ENCODE data around the gene CCDC88B.
"Not testable (repeated sequence)": the region's sequence is repeated elsewhere in the genome, so short reads cannot be mapped to it uniquely, and the experiment has no call there.

The CCDC88B gene

DNA sequence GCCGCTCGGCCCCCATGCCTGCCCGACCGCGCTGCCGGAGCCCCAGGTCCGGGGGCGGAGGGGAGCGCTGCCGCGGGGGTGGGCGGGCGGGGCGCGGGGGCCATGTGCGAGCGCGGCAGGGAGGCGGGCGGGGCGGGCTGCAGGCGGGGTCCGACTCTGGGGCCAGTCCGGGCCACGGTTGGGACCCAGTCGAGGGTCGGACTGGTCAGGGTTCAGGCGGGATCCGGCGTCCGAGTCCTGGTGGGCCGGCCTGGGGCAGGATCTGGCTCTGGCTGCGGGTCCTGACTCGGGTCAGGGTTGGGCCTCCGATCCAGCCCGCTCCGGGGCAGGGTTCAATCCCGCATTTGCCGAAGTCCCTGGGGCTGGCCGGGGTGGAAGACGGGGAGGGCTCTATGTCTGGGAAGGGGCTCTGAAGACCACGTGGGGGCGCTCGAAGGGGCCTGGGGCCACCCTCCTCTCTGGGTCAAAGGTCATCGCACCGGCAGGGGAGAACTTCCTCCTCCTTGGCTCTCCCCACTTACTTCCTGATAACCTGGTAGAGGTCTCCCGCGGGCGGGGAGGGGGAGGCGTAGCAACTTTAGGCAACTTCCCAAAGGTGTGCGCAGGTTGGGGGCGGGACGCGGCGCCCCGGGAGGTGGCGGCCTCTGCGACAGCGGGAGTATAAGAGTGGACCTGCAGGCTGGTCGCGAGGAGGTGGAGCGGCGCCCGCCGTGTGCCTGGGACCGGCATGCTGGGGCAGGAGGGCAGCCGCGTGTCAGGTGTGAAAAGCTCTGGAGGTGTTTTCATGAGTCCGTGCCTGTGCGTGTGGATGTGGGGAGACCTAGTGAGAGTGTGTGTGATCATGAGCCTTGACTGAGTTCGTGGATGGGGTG is 34.1 kb upstream of the CCDC88B start:
- no peak for TF ChIP-seq SUZ12 (IDR thresholded peaks at IDR 0.05; ENCODE audit: extremely low read depth, insufficient read depth, insufficient read length)
- no peak for TF ChIP-seq ZNF274 (IDR thresholded peaks at IDR 0.05; ENCODE audit: low read depth, low read length)
- TF ChIP-seq YY1 (IDR thresholded peaks at IDR 0.05; ENCODE audit: insufficient read depth, insufficient read length) = no peak
- Histone ChIP-seq H3K9ac (ENCODE audit: insufficient read length, low read depth) (peak overlapping the region; percentile 97), H3K4me1 (ENCODE audit: insufficient read depth, insufficient read length) (peaks cover 15% of the 10 kb centered on the region), H3K4me3 (ENCODE audit: insufficient read length, low read depth) (peak overlapping the region; percentile 82), H3K36me3 (ENCODE audit: insufficient read depth, insufficient read length, low read length) (peaks cover 13% of the 10 kb centered on the region), H3K27me3 (ENCODE audit: insufficient read depth, insufficient read length) (peaks cover 8% of the 10 kb centered on the region), H3K9me3 (ENCODE audit: insufficient read depth, low read length) (no peaks in the 10 kb centered on the region)
- peak; percentile 58 for DNase-seq (ENCODE audit: low read depth, low spot score)

DNA sequence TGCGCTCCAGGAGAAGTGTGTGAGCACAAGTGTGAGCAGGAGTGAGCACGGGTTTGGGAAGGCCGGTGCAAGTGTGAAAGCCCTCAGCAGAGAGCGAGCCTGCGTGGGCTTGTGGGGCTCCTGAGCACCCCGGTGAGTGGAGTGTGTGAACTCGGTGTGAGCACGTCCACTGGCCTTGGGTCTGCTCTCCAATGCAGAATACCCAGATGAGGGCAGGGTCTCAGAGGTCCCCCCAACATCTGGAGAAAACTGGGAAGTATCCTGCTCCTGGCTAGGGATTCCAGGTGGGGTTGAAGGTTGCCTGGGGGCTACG is 33.5 kb upstream of the CCDC88B start:
- peaks cover 5% of the 10 kb centered on the region for H3K27me3 ChIP-seq (ENCODE audit: insufficient read depth, insufficient read length)
- peaks cover 18% of the 10 kb centered on the region for H3K36me3 ChIP-seq (ENCODE audit: insufficient read depth, insufficient read length, low read length)
- H3K4me3 ChIP-seq (ENCODE audit: insufficient read length, low read depth) = peak overlapping the region; percentile 82
- H3K9ac ChIP-seq (ENCODE audit: insufficient read length, low read depth) = peak overlapping the region; percentile 97
- no peak for TF ChIP-seq YY1 (IDR thresholded peaks at IDR 0.05; ENCODE audit: insufficient read depth, insufficient read length)
- no peak for TF ChIP-seq ZNF274 (IDR thresholded peaks at IDR 0.05; ENCODE audit: low read depth, low read length)
- no peak for TF ChIP-seq SUZ12 (IDR thresholded peaks at IDR 0.05; ENCODE audit: extremely low read depth, insufficient read depth, insufficient read length)
- no peaks in the 10 kb centered on the region for H3K9me3 ChIP-seq (ENCODE audit: insufficient read depth, low read length)
- no peak for DNase-seq (ENCODE audit: low read depth, low spot score)
- H3K4me1 ChIP-seq (ENCODE audit: insufficient read depth, insufficient read length) = peaks cover 15% of the 10 kb centered on the region

DNA sequence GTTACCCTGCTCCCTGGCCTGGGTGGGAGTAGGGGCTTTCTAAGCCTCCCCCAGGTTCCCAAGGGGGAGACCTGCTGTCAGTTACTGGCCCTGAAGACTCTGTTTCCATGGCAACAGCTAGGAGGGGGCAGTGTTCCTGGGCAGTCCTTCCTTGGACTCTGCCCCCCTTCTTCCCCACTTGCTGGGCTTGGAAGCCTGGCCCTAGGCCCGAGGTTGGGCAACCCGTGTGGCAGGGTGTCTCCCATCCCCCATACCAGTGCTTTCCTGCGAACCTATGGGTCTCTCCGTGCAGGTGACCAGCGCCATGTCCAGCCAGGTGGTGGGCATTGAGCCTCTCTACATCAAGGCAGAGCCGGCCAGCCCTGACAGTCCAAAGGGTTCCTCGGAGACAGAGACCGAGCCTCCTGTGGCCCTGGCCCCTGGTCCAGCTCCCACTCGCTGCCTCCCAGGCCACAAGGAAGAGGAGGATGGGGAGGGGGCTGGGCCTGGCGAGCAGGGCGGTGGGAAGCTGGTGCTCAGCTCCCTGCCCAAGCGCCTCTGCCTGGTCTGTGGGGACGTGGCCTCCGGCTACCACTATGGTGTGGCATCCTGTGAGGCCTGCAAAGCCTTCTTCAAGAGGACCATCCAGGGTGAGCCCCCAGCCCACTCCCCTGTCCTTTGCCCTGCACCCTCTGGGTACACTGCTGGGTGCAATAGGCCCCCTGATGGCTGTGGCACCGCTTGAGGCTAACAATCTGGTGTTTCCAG is 33.0 kb upstream of the CCDC88B start:
- Histone ChIP-seq H3K9me3 (ENCODE audit: insufficient read depth, low read length) (no peaks in the 10 kb centered on the region), H3K4me3 (ENCODE audit: insufficient read length, low read depth) (peak overlapping the region; percentile 82), H3K36me3 (ENCODE audit: insufficient read depth, insufficient read length, low read length) (peaks cover 18% of the 10 kb centered on the region), H3K27me3 (ENCODE audit: insufficient read depth, insufficient read length) (peaks cover under 1% of the 10 kb centered on the region), H3K4me1 (ENCODE audit: insufficient read depth, insufficient read length) (peaks cover 15% of the 10 kb centered on the region), H3K9ac (ENCODE audit: insufficient read length, low read depth) (peak overlapping the region; percentile 97)
- no peak for DNase-seq (ENCODE audit: low read depth, low spot score)
- TF ChIP-seq SUZ12 (IDR thresholded peaks at IDR 0.05; ENCODE audit: extremely low read depth, insufficient read depth, insufficient read length) (no peak), ZNF274 (IDR thresholded peaks at IDR 0.05; ENCODE audit: low read depth, low read length) (no peak)

DNA sequence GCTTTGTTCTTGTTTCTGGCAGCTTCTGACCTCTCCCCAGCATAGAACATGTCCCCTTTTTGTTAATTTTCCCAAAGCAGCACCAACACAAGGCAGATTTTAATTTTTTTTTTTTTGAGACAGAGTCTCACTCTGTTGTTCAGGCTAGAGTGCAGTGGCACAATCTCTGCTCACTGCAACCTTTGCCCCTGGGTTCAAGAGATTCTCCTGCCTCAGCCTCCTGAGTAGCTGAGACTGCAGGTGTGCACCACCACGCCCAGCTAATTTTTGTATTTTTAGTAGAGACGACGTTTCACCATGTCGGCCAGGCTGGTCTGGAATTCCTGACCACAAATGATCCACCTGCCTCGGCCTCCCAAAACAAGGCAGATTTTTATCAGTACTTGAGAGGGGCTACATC is 32.2 kb upstream of the CCDC88B start:
- not testable (repeated sequence) for H3K4me3 ChIP-seq (ENCODE audit: insufficient read length, low read depth); DNase-seq (ENCODE audit: low read depth, low spot score); H3K9me3 ChIP-seq (ENCODE audit: insufficient read depth, low read length); H3K9ac ChIP-seq (ENCODE audit: insufficient read length, low read depth); H3K27me3 ChIP-seq (ENCODE audit: insufficient read depth, insufficient read length)
- Histone ChIP-seq H3K4me1 (ENCODE audit: insufficient read depth, insufficient read length) (peaks cover 15% of the 10 kb centered on the region), H3K36me3 (ENCODE audit: insufficient read depth, insufficient read length, low read length) (peaks cover 21% of the 10 kb centered on the region)

DNA sequence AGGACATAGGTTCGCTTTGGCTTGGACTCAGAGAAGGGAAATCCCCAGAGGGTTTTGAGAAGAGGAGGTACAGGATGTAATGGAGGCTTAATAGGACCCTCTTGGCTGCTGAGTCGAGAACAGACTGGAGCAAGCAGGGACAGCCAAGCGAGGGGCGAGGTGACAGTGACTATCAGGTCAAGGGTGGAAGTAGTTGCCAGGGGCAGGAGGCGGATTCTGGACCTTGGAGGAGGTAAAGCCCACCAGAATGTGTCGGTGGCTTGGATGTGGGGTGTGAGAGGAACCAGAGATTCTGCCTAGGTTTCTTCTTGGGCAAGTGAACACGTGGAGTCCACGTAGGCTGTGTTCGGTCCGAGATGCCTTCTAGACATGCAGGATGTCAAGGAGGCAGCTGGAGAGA is 27.1 kb upstream of the CCDC88B start:
- no peak for TF ChIP-seq SUZ12 (IDR thresholded peaks at IDR 0.05; ENCODE audit: extremely low read depth, insufficient read depth, insufficient read length)
- no peak for TF ChIP-seq ZNF274 (IDR thresholded peaks at IDR 0.05; ENCODE audit: low read depth, low read length)
- TF ChIP-seq YY1 (IDR thresholded peaks at IDR 0.05; ENCODE audit: insufficient read depth, insufficient read length) = no peak
- no peaks in the 10 kb centered on the region for H3K9me3 ChIP-seq (ENCODE audit: insufficient read depth, low read length)
- H3K4me3 ChIP-seq (ENCODE audit: insufficient read length, low read depth) = no peak overlapping the region
- no peaks in the 10 kb centered on the region for H3K27me3 ChIP-seq (ENCODE audit: insufficient read depth, insufficient read length)
- DNase-seq (ENCODE audit: low read depth, low spot score) = no peak
- peaks cover 52% of the 10 kb centered on the region for H3K36me3 ChIP-seq (ENCODE audit: insufficient read depth, insufficient read length, low read length)
- H3K4me1 ChIP-seq (ENCODE audit: insufficient read depth, insufficient read length) = peaks cover 6% of the 10 kb centered on the region
- H3K9ac ChIP-seq (ENCODE audit: insufficient read length, low read depth) = no peak overlapping the region

DNA sequence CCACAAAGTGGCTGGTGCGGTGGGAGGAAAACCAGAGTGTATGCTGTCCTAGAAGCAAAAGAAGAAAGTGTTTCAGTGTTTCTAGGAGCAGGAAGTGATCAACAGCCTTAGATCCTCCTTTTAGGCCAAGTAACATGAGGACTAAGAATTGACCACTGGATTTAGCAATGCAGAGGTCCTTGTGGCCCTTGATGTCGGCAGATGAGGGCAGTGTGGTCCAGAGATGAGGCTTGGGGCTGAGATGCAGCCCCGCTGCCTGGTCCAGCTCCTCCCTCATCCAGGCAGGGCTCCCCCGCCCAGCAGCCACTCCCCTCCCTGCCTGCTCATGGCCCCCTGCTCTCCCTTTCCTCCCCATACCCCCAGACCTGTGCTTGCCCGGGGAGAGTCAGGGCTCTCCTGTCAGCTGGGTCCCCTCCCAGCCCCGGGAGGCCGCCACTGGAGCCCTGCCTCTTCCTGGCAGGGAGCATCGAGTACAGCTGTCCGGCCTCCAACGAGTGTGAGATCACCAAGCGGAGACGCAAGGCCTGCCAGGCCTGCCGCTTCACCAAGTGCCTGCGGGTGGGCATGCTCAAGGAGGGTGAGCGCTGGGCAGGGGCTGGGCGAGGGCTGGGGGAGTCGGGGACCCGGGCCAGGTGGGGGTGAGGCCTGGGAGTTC is 26.4 kb upstream of the CCDC88B start:
- Histone ChIP-seq H3K4me3 (ENCODE audit: insufficient read length, low read depth) (no peak overlapping the region), H3K4me1 (ENCODE audit: insufficient read depth, insufficient read length) (peaks cover 6% of the 10 kb centered on the region), H3K9ac (ENCODE audit: insufficient read length, low read depth) (no peak overlapping the region), H3K27me3 (ENCODE audit: insufficient read depth, insufficient read length) (no peaks in the 10 kb centered on the region), H3K36me3 (ENCODE audit: insufficient read depth, insufficient read length, low read length) (peaks cover 51% of the 10 kb centered on the region), H3K9me3 (ENCODE audit: insufficient read depth, low read length) (no peaks in the 10 kb centered on the region)
- no peak for DNase-seq (ENCODE audit: low read depth, low spot score)
- no peak for TF ChIP-seq ZNF274 (IDR thresholded peaks at IDR 0.05; ENCODE audit: low read depth, low read length)
- TF ChIP-seq SUZ12 (IDR thresholded peaks at IDR 0.05; ENCODE audit: extremely low read depth, insufficient read depth, insufficient read length) = no peak
- TF ChIP-seq YY1 (IDR thresholded peaks at IDR 0.05; ENCODE audit: insufficient read depth, insufficient read length) = no peak

DNA sequence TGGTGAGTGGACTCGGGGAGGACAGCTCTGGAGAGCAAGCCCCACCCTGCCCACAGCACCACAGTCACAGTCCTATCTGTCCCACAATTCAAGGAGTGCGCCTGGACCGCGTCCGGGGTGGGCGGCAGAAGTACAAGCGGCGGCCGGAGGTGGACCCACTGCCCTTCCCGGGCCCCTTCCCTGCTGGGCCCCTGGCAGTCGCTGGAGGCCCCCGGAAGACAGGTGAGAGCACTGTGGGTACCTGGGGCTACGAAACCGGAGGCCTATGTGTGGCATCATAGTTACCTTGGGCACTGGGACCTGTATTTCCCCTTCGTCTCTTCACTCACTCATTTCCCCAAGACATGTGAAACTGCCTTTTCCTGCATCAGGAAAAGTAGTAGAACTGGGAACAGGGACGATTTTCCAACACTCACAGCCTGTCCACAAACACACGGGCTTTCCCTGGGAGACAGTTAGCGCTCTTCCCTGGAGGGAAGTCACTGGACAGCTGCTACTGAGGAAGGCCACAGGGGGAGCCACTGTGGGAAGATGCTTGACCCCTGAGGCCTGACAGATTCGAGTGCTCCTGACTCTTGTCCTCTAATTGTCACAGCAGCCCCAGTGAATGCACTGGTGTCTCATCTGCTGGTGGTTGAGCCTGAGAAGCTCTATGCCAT is 25.7 kb upstream of the CCDC88B start:
- peaks cover 53% of the 10 kb centered on the region for H3K36me3 ChIP-seq (ENCODE audit: insufficient read depth, insufficient read length, low read length)
- H3K4me1 ChIP-seq (ENCODE audit: insufficient read depth, insufficient read length) = peaks cover 8% of the 10 kb centered on the region
- TF ChIP-seq YY1 (IDR thresholded peaks at IDR 0.05; ENCODE audit: insufficient read depth, insufficient read length) = no peak
- no peak for TF ChIP-seq ZNF274 (IDR thresholded peaks at IDR 0.05; ENCODE audit: low read depth, low read length)
- no peak for TF ChIP-seq SUZ12 (IDR thresholded peaks at IDR 0.05; ENCODE audit: extremely low read depth, insufficient read depth, insufficient read length)
- no peaks in the 10 kb centered on the region for H3K27me3 ChIP-seq (ENCODE audit: insufficient read depth, insufficient read length)
- H3K9ac ChIP-seq (ENCODE audit: insufficient read length, low read depth) = no peak overlapping the region
- no peaks in the 10 kb centered on the region for H3K9me3 ChIP-seq (ENCODE audit: insufficient read depth, low read length)
- no peak overlapping the region for H3K4me3 ChIP-seq (ENCODE audit: insufficient read length, low read depth)
- no peak for DNase-seq (ENCODE audit: low read depth, low spot score)
